Activated CD8-positive, alpha-beta T cell treated with anti-CD3 and anti-CD28 coated beads for 36 hours (primary cell): ENCODE results near the gene S100B. TPM values are rescaled to one million over a fixed set of nuclear protein-coding genes. Genes with fewer than 3 reads are reported as not detected.

ENCODE experiments used
- ATAC-seq: fragments of 200-7000 bp; cut with Tn5 transposase; one replicate; pipeline ENCODE4 v1.10.0; 2021; ENCODE audit warnings: mild to moderate bottlenecking, moderate library complexity
- CTCF ChIA-PET: fragments of 350-600 bp; sonication (Branson Sonifier 250); formaldehyde crosslinking; loops from one replicate; lab custom pipeline; 2021; ENCODE audit warnings: antibody characterized with exemption; lab: Charles Lee
- POLR2A ChIA-PET: fragments of 350-600 bp; sonication (Branson Sonifier 250); formaldehyde crosslinking; loops from one replicate; lab custom pipeline; 2021; ENCODE audit warnings: antibody characterized with exemption; lab: Charles Lee
- DNase-seq: peaks from one replicate; pipeline ENCODE4 v3.0.0-alpha.2; 2020
- H3K27ac Mint-ChIP-seq: one replicate; pipeline ENCODE4 v1.8.0; 2021; ENCODE audit warnings: mild to moderate bottlenecking, mixed read lengths
- H3K27me3 Mint-ChIP-seq: one replicate; pipeline ENCODE4 v1.8.0; 2021; ENCODE audit warnings: mixed read lengths
- H3K36me3 Mint-ChIP-seq: one replicate; pipeline ENCODE4 v1.8.0; 2021; ENCODE audit warnings: low read depth, mixed read lengths
- H3K4me1 Mint-ChIP-seq: one replicate; pipeline ENCODE4 v1.8.0; 2021; ENCODE audit warnings: low read depth, mixed read lengths
- H3K4me3 Mint-ChIP-seq: one replicate; pipeline ENCODE4 v1.8.0; 2021; ENCODE audit warnings: mild to moderate bottlenecking, moderate library complexity, mixed read lengths
- H3K9me3 Mint-ChIP-seq: one replicate; pipeline ENCODE4 v1.8.0; 2021; ENCODE audit warnings: mixed read lengths
- intact Hi-C: fragments of 100-400 bp; cut with micrococcal nuclease; formaldehyde crosslinking; loops from one replicate; pipeline ENCODE4 v1.10.0; 2022
- total RNA-seq, 2 experiments: library from RNA; stranded (reverse); gene quantifications; one replicate each; pipeline ENCODE4 v1.2.3, GENCODE V29; 2021
- TF ChIP-seq, protein P1 (sequence below): fragments of 200-600 bp; IDR thresholded peaks from one replicate; pipeline ENCODE4 v1.8.0; 2022; ENCODE audit warnings: antibody characterized with exemption, mild to moderate bottlenecking

The S100B gene
- total RNA-seq, 2 experiments from 2014 or later, result 2.7 to 3.0 TPM

DNA sequence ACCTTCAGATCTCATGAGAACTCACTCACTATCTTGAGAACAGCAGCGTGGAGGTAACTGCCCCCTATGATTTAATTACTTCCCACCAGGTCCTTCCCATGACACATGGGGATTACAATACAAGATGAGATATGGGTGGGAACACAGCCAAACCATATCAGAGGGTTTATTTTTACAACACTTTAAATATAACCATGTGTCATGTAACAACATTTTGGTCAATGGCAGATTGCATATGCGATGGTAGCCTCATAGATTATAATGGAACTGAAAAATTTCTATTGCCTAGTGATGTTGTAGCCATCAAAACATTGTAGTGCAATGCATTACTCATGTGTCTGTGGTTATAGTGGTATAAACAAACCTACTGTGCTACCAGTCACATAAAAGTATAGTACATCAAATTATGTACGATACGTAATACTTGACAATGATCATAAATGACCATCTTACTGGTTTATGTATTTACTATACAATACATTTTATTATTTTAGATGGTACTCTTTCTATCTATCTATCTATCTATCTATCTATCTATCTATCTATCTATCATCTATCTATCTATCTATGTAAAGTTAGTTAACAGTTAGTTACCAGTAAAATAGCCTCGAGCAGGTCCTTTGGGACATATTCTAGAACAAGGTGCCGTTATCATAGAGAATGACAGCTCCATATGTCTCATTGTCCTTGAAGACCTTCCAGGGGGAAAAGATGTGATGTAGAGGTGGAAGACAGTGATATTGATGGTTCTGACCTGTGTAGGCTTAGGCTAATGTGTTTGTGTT, 12.6 kb upstream of the S100B start:
- no peak for ATAC-seq
- Mint-ChIP-seq H3K4me3 (no peak overlapping the region), H3K36me3 (no peaks in the 10 kb centered on the region), H3K9me3 (no peaks in the 10 kb centered on the region), H3K27ac (no peak overlapping the region), H3K27me3 (no peaks in the 10 kb centered on the region), H3K4me1 (peaks cover 39% of the 10 kb centered on the region)
- DNase-seq, result no peak
- intact Hi-C loops, result no loop called here
- TF ChIP-seq, protein P1, sequence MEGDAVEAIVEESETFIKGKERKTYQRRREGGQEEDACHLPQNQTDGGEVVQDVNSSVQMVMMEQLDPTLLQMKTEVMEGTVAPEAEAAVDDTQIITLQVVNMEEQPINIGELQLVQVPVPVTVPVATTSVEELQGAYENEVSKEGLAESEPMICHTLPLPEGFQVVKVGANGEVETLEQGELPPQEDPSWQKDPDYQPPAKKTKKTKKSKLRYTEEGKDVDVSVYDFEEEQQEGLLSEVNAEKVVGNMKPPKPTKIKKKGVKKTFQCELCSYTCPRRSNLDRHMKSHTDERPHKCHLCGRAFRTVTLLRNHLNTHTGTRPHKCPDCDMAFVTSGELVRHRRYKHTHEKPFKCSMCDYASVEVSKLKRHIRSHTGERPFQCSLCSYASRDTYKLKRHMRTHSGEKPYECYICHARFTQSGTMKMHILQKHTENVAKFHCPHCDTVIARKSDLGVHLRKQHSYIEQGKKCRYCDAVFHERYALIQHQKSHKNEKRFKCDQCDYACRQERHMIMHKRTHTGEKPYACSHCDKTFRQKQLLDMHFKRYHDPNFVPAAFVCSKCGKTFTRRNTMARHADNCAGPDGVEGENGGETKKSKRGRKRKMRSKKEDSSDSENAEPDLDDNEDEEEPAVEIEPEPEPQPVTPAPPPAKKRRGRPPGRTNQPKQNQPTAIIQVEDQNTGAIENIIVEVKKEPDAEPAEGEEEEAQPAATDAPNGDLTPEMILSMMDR, result no peak
- ChIA-PET CTCF (interaction anchor here (0.7 to 2.4 kb wide), 6 partner anchors 10 to 66 kb away, joined by 3 to 6 read pairs (median 4); no protein-coding TSS in a partner anchor), POLR2A (interaction anchor here (6.7 kb wide), 1 partner anchor 17 kb away, joined by 52 read pairs; the partner anchor contains the start of gene PRMT2)

DNA sequence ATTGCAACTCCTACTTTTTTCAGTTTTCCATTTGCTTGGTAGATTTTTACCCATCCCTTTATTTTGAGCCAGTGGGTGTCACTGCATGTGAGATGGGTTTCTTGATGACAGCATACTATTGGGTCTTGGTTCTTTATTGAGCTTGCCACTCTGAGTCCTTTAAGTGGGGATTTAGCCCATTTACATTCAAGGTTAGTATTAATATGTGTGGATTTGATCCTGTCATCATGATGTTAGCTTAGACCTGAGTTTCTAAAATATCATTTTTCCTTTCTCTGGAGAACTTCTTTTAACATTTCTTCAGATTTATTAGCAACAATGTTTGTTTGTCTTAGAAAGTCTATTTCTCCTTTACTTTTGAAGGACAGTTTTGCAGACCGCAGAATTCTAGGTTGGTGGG, 11.8 kb upstream of the S100B start:
- intact Hi-C loops, result no loop called here
- ATAC-seq (no peak), DNase-seq (no peak)
- H3K9me3 Mint-ChIP-seq, result no peaks in the 10 kb centered on the region
- no peaks in the 10 kb centered on the region for H3K36me3 Mint-ChIP-seq
- TF ChIP-seq, protein P1, result no peak
- no peaks in the 10 kb centered on the region for H3K27me3 Mint-ChIP-seq
- CTCF ChIA-PET, result interaction anchor here (0.7 kb wide), 1 partner anchor 14 kb away, joined by 3 read pairs; no protein-coding TSS in a partner anchor
- POLR2A ChIA-PET, result no interaction called here
- H3K4me1 Mint-ChIP-seq, result peaks cover 31% of the 10 kb centered on the region
- H3K4me3 Mint-ChIP-seq, result no peak overlapping the region
- no peak overlapping the region for H3K27ac Mint-ChIP-seq

DNA sequence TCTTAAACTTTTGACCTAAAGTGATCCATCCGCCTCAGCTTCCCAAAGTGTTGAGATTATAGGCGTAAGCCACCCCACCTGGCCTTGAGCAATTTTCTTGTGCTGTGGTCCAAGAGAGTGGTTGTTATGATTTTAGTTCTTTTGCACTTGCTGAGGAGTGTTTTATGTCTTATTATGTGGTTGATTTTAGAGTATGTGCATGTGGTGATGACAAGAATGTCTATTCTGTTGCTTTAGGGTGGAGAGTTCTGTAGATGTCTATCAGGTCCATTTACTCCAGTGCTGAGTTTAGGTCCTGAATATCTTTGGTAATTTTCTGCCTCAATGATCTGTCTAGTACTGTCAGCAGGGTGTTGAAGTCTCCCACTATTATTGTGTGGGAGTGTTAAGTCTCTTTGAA, 11.2 kb upstream of the S100B start:
- Mint-ChIP-seq H3K27me3 (no peaks in the 10 kb centered on the region), H3K4me1 (peaks cover 25% of the 10 kb centered on the region), H3K4me3 (no peak overlapping the region), H3K9me3 (no peaks in the 10 kb centered on the region), H3K27ac (no peak overlapping the region), H3K36me3 (no peaks in the 10 kb centered on the region)
- TF ChIP-seq, protein P1, result no peak
- no peak for ATAC-seq
- CTCF ChIA-PET, result interaction anchor here (0.7 kb wide), 1 partner anchor 13 kb away, joined by 3 read pairs; no protein-coding TSS in a partner anchor
- no peak for DNase-seq
- intact Hi-C loops, result no loop called here
- POLR2A ChIA-PET, result no interaction called here

DNA sequence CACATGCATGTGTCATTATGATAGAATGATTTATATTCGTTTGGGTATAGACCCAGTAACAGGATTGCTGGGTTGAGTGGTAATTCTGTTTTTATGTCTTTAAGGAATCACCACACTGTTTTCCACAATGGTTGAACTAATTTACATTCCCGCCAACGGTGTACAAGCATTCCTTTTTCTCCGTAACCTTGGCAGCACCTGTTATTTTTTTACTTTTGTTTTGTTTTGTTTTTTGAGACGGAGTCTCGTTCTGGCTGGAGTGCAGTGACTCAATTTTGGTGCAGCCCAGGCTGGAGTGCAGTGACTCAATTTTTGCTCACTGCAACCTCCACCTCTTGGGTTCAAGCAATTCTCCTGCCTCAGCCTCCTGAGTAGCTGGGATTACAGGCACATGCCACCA, 8.5 kb upstream of the S100B start:
- TF ChIP-seq, protein P1, result no peak
- intact Hi-C loops, result no loop called here
- DNase-seq (no peak), ATAC-seq (no peak)
- peaks cover 14% of the 10 kb centered on the region for H3K4me1 Mint-ChIP-seq
- ChIA-PET POLR2A (no interaction called here), CTCF (no interaction called here)
- H3K9me3 Mint-ChIP-seq, result peaks cover 3% of the 10 kb centered on the region
- H3K27ac Mint-ChIP-seq, result no peak overlapping the region
- no peaks in the 10 kb centered on the region for H3K36me3 Mint-ChIP-seq
- no peak overlapping the region for H3K4me3 Mint-ChIP-seq
- no peaks in the 10 kb centered on the region for H3K27me3 Mint-ChIP-seq

DNA sequence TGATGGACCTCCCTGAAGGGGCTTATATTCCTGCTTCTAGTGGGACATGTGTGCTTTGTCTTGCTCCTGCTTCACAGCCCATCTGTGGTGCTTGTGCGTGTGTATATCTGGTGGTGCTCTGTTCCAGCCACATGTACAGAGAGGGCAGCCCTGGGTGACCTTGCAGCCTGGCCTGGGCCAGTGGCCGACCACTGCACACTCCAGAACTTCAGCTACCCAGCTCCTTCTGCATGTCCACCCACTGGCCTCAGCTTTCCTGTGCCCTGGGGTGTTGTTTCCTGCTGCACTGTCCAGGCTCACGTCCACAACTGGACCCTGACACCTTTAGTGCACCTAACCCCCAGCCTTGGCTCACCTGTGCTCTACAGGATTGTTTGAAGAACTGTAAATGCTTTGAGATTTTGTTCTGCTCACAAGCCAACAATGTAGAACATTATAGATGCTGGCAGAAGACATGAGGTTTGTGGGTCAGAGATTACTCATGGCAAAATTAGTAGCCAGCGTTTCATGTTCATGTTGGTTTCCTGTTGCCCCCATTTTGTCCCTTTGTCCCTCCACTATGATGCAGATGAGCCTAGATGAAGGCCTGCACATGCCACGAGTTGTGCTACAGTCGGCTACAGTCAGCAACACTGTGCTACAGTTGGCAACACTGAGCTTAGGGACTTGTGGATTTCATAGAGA, 5.3 kb upstream of the S100B start:
- ChIA-PET POLR2A (interaction anchor here (0.5 kb wide), 1 partner anchor 150 kb away, joined by 3 read pairs; no protein-coding TSS in a partner anchor), CTCF (no interaction called here)
- ATAC-seq, result no peak
- Mint-ChIP-seq H3K27ac (no peak overlapping the region), H3K9me3 (peaks cover 3% of the 10 kb centered on the region), H3K36me3 (no peaks in the 10 kb centered on the region), H3K4me3 (no peak overlapping the region), H3K4me1 (peaks cover 29% of the 10 kb centered on the region), H3K27me3 (no peaks in the 10 kb centered on the region)
- TF ChIP-seq, protein P1, result no peak
- no peak for DNase-seq
- intact Hi-C loops, result no loop called here
